HG03103 (cell line): ENCODE results near the gene SHD.
"Not testable (repeated sequence)": the region's sequence is repeated elsewhere in the genome, so short reads cannot be mapped to it uniquely, and the experiment has no call there.

Experiments used
- ATAC-seq: cut with Tn5 transposase; IDR thresholded peaks from one replicate; pipeline ENCODE4 v1.9.1; 2021; ENCODE audit warnings: low read depth; ENCODE audit not compliant: unreplicated experiment

The SHD gene, protein sequence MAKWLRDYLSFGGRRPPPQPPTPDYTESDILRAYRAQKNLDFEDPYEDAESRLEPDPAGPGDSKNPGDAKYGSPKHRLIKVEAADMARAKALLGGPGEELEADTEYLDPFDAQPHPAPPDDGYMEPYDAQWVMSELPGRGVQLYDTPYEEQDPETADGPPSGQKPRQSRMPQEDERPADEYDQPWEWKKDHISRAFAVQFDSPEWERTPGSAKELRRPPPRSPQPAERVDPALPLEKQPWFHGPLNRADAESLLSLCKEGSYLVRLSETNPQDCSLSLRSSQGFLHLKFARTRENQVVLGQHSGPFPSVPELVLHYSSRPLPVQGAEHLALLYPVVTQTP

DNA sequence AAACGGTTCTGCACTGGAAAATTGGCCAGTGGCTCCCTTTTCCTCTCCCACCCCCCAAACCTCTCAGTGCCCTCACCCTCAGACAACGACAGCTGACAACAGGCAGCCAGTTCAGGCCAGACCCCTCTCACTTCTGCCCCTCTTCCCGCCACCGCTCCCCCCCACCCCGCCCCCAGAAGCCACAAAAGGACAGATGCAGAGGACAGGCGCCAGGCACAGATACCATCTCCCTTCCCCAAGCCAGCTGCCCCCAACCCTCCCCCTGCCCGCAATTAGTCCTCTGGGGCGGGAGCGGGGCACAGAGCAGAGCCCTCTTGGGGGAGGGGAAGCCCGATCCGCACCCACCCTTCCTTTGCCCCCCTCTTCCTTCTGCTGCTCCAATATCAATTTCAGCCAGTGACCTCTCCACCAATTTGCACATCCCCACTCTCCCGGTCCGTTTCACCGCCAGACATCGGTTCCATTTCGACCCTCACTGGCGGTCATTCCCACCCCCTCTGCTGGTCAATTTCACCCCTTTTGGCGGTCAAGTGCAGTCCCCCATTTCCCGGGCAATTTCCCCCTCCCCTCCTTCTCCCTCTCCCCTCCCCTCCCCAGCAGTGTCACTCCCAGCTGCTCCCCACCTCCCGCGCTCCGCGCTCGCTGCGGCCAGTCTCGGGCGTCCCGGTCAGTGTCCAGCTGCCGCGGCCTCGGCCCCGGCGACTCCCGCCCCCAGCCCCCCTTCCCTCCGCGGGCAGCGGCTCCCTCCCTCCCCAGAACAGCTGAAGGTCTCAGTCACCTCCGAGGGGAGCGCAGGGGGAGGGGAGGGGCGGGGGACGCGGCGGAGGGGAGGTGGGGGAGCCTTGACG is at the start of gene SHD:
TSS of gene SHD (plus strand) at position 848 of the 848 bp plus-strand sequence. CDS start 798 bp downstream, outside the sequence.
- ATAC-seq, result no peak

DNA sequence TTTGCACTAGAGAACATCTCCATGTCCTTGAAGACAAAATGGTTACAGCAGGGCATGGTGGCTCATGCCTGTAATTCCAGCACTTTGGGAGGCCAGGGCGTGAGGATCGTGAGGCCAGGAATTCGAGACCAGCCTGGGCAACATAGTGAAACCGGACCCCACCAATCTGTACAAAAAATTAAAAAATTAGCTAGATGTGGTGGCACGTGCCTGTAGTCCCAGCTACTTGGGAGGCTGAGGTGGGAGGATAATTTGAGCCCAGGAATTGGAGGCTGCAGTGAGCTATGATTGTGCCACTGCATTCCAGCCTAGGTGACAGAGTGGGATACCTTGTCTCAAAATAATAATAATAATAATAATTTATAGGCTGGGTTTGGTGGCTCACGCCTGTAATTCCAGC is 48.8 kb upstream of the SHD start:
- ATAC-seq, result not testable (repeated sequence)

DNA sequence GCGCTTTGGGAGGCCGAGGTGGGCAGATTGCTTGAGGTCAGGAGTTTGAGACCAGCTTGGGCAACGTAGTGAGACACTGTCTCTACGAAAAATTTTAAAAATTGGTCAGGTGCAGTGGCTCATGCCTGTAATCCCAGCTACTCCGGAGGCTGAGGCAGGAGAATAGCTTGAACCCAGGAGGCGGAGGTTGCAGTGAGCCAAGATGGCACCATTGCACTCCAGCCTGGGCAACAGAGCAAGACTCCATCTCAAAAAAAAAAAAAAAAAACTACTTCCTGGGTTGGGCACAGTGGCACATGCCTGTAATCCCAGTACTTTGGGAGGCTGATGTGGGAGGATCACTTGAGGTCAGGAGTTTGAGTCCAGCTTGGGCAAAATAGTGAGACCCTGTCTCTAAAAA is 47.5 kb upstream of the SHD start:
- ATAC-seq, result not testable (repeated sequence)

DNA sequence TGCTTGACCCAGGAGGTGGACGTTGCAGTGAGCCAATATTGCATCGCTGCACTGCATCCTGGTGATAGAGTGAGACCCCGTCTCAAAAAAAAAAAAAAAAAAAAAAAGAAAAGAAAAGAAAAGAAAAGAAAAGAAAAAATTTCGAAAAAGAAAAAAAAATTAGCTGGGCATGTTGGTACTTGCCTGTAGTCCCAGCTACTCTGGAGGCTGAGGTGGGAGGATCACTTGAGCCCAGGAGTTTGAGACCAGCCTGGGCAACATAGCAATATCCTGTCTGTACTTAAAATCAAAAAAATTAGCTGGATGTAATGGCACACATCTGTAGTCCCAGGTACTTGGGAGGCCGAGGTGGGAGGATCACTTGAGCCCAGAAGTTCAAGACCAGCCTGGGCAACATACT is 46.9 kb upstream of the SHD start:
- ATAC-seq, result not testable (repeated sequence)

DNA sequence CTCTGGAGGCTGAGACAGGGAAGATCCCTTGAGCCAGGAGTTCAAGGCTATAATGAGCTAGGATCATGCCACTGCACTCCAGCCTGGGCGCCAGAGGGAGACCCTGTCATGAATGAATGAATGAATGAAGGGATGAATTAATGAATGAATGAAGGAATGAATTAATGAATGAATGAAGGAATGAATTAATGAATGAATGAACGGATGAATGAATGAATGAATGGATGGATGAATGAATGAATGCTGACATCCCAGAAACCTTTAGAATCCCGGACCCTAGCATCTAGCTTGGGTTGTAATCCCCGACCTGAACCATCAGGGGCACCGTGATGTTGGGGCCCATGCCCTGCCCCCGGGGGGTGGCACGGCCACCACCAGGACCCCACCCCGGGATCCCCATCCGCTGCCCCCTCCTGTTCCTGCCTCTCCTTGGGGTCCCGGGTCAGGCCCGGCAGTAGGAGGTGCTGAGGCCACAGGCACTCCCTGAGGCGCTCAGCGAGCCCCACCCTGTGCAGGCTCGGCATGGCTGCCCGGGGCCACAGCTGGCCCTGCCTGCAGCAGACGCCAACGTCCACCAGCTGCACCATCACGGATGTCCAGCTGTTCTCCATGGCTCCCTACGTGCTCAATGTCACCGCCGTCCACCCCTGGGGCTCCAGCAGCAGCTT is 46.3 kb upstream of the SHD start:
- ATAC-seq, result no peak

DNA sequence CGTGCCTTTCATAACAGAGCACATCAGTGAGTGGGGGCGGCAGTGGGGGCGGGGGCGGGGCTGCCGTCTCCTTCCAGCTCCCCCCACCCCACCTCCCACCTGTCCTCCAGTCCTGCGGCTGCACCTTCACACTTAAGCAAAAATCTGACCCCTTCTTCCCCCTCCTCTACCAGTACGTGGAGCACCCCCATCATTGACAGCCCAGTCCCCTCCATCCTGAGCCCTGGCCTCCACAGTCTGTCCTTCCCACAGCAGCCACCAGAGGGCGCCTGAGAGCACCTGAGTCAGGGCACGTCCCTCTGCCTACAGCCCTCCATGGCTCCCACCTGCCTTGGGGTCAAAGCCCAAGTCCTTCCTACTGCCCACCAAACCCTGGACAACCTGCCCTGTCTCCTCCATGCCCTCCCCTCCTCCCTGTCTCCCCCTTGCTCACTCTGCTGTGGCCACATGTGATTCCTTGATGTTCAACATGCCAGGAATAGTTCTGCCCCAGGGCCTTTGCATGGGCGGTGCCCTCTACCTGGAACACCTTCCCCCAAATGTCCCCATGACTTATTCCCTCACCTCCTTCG is 45.7 kb upstream of the SHD start:
- ATAC-seq, result no peak

DNA sequence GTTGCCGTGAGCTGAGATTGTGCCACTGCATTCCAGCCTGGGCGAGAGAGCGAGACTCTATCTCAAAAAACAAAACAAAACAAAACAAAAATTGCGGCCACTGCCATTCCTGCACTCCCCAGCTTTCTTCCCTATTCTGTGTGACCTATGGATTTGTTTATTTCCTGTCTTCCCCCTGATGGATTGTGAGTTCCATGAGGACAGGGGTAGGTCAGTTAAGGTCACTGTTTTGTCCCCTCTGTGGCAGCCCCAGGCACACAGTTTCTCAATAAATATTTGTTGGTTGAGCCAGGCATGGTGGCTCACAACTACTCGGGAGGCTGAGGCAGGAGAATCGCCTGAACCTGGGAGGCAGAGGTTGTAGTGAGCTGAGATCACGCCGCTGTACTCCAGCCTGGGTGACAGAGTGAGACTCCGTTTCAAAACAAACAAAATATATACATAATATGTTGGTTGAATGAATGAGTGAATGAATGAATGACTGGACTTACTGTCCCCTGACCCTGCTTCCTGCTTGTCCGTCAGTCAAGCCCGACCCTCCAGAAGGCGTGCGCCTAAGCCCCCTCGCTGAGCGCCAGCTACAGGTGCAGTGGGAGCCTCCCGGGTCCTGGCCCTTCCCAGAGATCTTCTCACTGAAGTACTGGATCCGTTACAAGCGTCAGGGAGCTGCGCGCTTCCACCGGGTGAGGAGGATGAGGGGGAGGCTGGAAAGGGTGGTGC is 44.8 kb upstream of the SHD start:
- ATAC-seq, result no peak

DNA sequence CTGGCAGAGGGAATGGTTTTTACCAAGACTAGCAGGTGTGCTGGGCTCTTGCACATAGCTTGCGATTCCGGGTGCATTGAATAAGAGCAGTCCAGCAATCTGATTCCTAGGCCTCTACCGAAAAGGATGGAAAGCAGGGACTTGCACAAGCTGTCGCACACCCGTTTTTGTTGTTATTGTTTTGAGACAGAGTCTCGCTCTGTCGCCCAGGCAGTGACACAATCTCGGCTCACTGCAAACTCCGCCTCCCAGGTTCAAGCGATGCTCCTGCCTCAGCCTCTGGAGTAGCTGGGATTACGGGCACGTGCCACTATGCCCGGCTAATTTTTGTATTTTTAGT is 44.2 kb upstream of the SHD start:
- no peak for ATAC-seq

DNA sequence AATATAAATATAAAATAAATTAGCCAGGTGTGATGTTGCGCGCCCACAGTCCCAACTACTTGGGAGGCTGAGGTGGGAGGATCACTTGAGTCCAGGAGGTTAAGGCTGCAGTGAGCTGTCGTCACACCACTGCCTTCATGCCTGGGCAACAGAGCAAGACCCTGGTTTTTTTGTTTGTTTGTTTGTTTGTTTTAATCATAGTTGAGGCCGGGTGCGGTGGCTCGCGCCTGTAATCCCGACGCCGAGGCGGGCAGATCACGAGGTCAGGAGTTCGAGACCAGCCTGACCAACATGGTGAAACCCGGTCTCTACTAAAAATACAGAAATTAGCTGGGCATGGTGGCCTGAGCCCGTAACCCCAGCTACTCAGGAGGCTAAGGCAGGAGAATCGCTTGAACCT is 41.6 kb upstream of the SHD start:
- ATAC-seq, result not testable (repeated sequence)

DNA sequence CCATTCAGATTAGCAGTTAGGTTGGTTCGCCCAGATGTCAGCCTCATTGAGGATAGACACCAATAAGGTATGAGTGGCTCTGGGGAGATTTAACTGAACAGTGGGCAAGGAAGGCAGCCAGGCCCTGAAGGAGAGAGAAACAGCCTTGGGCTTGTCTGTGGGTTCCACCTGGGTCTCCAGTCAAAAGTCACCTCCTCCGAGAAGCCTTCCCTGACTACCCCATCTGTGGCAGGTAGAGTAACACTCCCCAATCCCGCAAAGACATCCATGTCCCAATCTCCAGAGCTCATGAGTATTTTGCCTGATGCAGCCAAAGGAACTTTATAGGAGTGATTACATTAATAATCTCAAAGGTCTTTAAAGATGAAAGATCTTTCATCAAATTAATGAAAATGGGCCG is 40.2 kb upstream of the SHD start:
- ATAC-seq, result no peak

DNA sequence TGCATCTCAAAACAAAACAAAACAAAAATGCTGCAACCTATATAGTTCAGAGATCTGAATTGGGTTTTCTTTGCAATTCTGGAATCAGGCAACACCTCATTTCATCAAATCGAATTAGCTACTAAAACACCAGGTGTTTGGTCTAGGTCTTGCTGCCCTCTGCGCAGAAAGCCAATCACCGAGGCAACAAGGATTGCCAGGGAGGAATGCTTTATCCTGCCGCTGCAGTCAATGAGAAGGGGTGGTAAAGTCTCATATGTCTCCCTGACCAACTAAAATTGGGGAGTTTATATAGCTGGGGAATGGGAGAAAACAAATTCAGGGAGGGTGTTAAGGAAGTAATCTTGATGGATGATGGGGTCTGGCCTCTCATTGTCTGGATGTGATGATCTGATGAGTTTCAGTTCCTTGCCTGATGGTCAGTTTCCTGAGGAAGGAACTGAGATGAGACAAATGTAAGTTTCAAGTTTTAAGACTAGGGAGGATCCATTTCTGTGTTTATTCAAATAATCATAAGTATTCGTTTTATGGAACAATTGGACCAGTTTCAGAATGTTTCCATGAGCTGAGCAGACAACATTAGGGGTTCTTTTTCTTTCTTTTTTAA is 37.1 kb upstream of the SHD start:
- no peak for ATAC-seq

DNA sequence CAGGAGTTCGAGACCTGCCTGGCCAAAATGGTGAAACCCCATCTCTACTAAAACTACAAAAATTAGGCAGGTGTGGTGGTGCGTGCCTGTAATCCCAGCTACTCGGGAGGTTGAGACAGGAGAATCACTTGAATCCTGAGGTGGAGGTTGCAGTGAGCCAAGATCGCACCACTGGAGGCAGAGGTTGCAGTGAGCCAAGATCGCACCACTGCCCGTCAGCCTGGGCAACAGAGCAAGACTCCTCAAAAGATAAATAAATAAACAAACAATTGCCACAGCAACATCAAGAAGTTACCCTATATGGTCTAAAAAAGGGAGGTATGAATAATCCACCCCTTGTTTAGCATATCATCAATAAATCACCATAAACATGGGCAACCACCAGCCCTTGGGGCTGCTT is 33.1 kb upstream of the SHD start:
- not testable (repeated sequence) for ATAC-seq

DNA sequence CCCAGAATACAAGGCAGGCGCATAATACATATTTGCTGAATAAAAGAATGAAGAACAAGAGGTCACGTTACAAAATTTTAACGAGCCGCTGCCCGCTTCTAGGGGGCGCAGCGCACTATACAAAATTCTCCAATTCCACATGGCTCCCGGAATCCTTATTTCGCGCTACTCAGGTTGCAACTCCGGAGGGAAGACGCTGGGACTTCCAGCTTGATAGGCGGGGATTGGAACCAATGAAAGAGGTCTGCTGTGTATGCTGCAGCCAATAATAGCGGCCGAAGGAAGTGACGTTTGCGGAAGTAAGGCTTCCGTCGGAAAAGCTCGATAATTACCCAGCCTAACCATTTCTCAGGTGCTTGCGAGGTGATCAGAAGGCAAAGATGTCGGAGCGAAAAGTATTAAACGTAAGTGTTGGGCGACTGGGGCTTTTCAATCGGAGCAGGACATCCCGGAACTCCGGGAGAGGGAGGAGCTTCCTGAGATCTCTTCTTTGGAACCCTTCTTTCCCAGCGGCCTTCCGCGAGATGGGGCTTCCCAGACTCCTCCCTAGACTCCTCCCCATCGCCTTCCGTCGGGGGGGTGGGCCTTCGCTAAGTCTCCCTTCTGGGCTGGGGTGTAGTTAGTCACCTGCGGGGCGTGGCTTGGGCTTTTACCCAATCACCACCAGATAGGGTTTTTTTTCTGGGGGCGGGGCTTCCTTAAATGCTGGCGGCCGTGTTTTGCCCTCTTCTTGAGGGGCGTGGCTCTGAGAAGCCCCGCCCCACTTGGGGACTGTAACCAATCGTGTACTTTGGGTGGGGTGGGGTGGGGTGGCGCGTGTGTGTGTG is 32.1 kb upstream of the SHD start, which contains the start of gene YJU2:
TSS of gene YJU2 (plus strand) at position 314 of the 827 bp plus-strand sequence. CDS start at position 381, 67 bp downstream.
- peak; percentile 78 for ATAC-seq

DNA sequence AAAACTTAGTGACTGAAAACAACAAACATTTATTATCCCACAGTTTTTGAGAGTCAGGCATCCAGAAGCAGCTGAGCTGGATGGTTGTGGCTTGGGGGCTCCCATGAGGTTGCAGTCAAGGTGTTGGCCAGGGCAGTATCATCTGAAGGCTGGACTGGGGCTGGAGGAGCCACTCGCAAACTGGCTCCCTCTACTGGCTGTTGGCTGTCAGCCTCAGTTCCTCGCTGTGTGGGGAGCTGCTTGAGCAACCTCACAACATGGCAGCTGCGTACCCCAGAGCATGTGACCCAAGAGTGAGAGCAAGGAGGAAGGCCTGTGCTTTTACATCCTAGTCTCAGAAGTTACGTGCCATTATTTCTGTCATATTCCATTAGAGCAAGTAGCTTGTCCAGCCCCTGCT is 22.5 kb upstream of the SHD start:
- ATAC-seq, result no peak

DNA sequence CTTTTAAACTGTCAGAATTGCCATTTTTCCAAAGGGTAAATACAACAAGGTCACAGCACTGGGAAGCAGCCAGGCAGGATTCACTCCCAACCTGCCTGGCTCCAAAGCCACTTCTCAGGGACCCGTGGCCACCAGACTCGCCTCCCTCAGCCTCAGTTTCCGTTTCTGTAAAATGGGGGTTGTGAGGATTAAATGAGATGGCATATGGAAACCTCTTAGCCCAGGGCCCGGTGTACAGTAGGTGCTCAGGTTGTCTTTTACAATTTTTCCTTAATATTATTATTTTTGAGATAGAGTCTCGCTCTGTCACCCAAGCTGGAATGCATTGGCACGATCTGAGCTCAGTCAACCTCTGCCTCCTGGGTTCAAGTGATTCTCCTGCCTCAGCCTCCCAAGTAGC is 22.0 kb upstream of the SHD start:
- no peak for ATAC-seq

DNA sequence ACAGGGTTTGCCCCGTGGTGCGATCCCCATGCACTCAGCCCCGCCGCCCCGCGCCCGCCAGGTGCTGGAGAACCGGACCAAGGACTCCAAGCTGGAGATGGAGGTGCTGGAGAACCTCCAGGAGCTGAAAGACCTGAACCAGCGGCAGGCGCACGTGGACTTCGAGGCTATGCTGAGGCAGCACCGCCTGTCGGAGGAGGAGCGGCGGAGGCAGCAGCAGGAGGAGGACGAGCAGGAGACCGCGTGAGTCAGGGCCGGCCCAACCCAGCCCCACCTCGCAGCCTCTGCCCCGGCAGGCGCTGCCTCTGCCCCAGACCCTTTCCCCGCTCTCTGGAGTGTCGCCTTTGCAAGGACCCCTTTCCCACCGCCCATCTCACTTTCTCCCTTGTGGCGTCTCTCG is 20.9 kb upstream of the SHD start:
- no peak for ATAC-seq

DNA sequence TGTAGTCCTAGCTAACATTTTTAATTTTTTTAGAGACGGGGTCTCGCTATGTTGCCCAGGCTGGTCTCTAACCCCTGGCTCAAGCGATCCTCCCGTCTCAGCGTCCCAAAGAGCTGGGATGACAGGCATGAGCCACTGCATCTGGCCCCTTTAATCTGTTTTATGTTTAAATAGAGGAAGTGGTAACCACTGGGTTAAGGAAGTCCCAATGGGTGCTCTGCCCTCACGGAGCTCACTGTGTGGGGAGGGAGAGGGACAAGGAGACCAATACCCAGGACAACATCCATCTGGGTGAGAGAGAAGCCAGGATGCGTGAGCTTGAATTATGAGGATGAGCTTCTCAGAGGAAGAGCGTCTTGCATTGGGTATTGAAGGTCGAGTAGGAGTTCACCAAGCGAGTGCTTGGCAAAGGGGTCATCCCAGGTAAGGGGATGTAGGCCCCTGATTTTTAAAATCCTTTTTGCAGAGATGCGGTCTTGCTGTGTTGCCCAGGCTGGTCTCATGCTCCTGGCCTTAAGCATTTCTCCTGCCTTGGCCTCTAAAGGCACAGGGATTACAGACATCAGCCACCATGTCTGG is 18.4 kb upstream of the SHD start:
- ATAC-seq, result no peak

DNA sequence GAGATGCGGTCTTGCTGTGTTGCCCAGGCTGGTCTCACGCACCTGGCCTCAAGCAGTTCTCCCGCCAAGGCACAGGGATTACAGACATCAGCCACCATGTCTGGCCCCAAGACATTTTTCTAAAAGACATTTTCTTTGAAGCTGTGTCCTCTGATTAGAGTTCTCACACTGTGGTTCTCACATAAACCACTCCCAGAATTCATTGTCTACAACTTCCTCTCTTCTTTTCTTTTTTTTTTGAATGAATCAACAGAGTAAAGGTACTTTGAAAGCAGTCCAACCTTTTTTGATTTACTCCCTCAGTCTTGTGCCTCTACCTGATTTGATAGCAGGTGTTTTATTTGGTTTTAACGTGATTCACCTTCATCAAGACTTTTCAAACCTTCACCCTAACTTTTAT is 14.3 kb upstream of the SHD start:
- no peak for ATAC-seq
